AML-193 (cell line): ENCODE results near the gene PIGL.
"Not testable (repeated sequence)": the region's sequence is repeated elsewhere in the genome, so short reads cannot be mapped to it uniquely, and the experiment has no call there.

ENCODE experiments used
- DNase-seq, 2 experiments: peaks; one replicate each; lab custom pipeline; 2025; lab: John Stamatoyannopoulos, UW

PIGL gene

DNA sequence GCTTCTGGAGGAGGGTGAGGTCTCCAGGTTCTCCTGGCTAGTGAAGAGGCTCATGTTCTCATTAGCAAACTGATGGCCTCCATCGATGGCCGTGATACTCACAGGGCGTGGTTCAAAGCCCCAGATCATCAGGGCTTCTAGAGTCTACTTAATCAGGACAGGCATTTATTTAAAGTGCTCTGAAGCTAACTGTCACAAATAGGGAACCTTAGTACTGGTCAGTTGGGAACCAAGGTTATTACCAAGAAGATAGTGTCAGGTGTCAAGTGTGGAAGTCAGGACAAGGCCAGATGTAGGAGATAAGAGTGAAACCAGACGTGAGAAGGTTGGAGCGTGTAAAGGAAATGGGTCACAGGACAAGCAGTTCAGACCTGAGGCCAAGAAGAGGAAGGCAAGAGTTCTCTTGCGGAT, 56.9 kb downstream of the PIGL start:
- no peak for DNase-seq

DNA sequence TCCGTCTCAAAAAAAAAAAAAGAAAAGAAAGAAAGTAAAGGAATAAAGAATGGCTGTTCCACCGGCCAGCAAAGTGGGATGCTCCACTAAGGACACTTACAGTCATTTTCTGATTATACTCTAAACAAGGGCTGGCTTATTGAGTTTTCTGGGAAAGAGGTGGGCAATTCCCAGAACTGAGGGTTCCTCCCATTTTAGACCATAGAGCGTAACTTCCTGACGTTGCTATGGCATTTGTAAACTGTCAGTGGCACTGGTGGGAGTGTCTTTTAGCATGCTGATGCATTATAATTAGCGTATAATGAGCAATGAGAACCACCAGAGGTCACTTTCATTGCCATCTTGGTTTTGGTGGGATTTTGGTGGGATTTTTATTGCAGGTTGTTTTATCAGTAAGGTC, 58.0 kb downstream of the PIGL start:
- no peak for DNase-seq

DNA sequence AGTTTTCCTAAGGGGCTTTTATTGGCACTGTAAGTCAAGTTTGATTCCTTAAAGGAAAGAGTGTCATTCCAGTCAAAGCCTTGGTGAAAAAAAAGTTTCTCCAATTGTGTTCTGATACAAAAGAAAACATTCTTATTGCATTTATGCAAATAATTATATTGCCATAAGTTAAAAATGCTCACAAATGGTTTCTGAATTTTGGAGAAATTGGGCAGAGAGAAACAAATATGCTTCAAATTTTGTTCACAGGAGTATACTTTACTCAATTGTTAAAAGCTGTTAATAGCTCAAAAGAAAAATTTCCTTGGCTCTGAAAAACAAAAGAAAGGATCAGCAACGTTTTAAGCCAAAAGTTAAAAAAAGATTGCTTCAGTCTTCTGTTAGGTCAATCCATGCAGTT, 60.2 kb downstream of the PIGL start:
- no peak for DNase-seq

DNA sequence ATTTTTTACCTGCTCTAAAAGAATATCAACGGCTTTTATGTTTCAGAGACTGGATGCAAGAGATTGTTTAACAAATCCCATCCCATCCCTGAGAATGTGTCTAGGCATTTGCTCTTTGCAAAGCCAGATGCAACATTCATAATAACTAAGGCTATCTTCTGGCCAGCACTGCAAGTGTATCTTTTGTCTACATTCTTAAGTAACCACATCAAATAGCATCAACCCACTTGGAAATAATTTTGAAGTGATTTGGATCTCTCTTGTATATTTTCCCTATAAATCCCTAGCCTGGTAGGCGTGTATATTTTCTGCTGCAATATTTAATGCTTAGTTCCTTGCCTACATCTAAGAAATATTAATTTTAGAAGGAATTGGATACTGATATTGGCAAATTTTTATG, 64.3 kb downstream of the PIGL start:
- no peak for DNase-seq

DNA sequence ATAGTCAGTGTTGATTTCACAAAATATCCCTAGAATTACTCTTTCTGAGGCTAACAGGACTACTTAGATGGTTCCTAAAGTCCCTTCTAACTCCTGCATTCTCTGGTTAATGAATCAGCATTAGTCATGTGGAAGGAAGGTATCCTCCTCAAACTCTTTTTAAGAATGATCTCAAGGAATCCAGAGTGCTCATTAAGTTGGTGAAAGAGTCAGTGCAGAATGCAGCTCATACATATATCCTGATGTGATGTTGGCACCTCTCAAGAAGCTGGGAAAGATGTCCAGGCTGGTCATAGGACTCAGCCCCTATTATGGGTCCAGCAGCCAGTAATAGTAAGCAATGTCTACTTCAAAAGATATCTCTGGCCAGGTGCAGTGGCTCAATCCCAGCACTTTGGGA, 65.5 kb downstream of the PIGL start:
- DNase-seq: no peak

DNA sequence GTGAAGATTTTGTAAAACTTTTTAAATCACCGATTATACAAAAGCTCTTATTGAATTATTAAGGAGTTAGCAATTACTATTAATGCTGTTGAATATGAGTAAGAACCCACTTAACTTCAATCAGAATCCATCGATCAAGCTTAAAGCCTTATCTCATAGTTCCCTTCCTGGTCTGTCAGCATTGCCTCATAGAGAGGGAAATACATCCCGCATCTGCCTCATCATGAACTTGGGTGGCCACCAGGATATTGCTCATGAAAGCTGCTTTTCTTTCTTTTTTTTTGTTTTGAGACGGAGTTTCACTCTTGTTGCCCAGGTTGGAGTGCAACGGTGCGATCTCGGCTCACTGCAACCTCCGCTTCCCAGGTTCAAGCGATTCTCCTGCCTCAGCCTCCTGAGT, 66.7 kb downstream of the PIGL start:
- no peak for DNase-seq

DNA sequence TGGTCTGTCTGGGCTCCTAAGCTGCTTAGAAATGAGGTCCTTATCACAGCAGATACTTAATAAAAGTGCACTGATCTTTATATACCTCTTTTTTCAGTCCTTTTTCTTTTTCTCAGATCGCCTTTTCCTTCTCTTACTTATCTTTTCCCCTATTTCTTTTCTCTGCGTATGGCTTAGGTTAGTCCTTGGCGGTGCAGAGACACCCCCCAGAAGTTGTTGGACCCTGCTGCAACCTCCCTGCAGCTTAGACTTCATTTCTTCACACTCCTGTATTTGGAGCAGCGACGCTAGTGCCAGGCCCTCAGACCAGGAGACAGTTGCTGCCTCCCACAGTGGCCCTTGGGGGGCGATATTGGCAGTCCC, 68.6 kb downstream of the PIGL start:
- DNase-seq: no peak

DNA sequence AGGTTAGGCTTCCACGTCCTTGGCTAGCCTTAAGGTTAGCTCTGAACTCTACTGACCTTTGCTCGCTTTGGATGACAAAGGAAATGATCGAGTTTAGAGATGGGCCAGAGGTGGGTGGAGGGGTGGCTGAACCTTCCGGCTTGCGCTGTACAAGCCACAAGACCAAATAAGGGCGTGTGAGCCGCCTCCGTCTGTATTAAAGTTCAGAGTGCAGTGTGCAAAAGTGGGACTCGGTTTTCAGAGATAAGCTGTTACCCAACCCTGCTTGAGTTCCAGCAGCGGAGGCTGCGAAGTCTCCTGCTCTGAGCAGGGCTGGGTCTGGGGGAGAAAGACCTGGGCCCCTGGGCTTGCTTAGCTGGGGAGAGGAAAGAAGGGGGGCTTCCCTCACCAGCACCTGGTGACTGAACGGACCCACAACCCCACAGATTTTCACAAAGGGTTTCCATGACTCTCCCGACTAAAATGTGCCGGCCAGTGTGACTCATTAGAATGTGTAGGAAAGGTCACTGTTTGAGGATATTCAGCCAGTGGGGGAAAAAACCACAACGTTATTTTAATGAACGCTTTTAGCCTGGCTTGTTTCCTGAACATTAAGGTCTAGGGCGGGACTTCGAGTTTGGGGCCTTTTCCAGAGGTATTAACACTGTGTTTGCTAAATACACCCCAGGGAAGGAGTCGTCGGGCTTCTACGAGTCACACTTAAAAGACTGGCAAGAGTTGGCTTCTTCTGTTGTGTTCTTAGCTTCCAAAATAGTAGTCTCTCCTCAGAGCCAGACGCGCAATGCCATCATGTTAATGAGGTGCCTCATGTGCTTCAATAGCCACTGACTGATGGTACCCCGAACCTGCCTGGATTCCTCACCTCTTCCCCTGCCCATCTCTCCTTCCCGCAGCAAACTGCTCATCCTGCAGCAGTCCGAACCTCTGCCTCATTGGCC, 69.3 kb downstream of the PIGL start:
- peak; percentile 82 to 83 for DNase-seq

DNA sequence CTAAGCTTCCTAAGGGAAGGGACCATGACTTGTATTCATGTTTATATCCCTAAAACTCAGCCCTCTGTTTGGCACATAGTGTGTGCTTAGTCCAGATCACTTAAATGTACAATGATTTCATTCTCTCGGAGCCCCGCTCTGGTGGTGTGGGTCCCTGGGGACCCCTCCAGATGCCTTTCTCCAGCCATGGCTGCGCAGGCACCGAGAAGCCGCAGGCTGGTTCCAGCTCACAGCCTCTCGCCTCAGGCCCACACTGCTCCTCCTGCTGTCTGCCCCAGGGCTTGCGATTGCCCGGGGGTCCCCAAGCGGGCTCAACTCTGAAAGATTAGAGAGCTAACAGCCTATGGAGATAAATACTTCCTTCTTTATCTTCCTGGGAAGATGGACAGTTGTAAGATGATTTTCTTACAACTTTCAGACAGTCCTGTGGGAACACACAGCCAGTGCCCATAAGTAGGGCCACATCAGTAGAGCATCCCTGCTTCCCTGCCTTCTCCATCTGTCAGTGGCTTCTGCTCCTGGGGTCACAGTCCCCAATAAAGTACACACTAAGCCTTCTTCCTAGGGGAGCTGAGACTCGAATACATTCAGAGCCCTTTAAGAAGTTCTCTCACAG, 70.0 kb downstream of the PIGL start:
- DNase-seq: no peak

DNA sequence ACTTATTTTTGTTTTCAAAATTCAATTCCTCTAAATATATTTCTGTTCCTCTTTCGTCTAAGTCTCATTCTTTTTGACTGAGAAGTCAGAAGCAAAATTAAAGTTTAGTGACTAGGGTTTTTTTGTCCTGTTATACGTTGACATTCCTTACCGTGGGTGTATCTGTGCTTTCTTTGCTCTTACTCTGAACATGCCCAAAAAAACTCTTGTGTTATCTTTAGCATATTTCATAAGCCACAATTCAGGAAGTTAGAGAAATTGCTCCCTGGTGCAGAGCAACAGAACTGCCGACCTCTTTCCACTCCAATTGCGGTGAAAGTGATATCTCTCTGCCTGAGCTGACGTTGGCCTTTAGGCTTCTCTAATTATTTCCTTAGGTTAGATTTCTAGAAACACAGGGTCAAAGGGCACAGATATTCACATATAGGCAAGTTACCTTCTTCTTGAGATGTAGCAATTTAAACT, 70.6 kb downstream of the PIGL start:
- DNase-seq: peak; percentile 65 to 70

DNA sequence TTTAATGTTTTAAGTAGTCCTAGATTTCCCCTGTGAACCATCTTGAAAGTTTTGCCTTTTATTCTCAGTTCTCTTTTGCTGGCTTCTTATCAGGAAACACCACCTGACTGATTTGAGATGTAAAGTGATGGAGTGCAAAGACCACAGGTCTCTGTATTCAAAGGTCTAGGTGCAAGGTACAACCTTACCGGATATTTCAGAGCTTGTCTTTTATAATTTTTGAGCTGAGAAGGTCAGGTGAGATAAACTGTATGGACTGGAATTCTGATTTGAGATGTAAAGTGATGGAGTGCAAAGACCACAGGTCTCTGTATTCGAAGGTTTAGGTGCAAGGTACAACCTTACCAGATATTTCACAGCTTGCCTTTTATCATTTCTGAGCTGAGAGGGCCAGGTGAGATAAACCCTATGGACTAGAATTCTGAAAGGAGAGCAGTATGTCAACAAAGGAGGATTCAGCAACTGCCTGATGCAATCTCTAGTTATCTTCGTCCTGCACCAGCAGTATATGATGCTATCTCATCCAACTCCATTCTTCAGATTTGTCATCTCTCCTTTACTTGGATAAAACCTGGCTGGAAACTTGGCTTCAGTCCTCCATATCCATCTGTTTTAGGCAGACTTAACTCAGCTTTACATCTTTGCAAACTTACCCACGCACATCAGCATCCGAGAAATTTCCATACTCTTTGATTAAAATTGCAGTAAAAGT, 72.0 kb downstream of the PIGL start:
- DNase-seq: no peak

DNA sequence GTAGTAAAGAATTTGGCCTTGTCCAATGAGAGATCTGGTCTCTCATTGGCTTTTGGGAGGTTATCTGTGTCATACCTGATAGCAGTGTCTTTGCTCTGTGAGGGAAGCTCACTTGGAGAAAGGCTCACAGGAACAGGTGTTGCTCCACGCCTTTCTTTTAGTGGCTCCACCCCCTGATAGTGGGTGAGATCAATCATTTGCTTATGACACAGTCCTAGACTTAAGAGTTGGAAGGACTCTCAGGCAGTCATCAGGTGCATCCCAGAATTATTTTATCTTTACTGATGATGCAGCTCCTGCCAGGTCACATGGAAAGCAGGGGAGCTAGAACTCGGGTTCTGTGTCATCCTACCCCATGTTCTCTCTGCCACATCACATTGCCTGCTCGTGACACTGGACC, 76.9 kb downstream of the PIGL start:
- DNase-seq: no peak

DNA sequence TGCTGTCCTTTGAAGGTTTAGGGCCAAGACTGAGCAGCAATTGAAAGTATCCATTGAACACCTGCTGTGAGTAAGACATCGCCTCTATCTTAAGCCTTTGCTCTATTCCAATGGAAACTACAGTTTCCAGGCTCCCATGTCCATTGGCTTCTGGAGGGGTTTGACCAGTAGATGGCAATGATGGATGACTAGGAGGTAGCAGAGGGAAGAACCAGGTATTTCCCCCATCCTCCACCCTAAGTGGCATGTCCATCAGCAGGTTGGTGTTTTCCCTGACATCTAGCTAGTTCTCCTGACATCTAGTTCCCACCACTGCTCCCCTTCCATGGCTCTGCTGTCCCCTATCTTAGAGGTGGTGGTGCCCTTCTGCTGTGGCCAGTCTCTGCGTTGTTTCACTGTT, 77.5 kb downstream of the PIGL start:
- DNase-seq: no peak

DNA sequence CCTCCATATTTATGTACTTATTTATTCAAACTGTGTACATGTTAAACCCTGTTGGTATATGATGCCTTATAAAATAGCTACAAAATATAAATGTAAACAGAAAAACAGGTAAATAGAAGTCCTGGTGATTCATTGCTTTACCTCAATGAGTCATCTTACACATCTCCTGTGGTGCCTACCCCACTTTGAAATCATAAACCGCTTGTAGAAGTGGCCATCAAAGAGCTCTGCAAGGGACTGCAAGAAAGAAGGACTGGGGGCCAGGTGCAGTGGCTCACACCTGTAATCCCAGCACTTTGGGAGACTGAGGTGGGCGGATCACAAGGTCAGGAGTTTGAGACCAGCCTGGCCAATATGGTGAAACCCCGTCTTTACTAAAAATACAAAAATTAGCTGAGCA, 79.1 kb downstream of the PIGL start:
- not testable (repeated sequence) for DNase-seq

DNA sequence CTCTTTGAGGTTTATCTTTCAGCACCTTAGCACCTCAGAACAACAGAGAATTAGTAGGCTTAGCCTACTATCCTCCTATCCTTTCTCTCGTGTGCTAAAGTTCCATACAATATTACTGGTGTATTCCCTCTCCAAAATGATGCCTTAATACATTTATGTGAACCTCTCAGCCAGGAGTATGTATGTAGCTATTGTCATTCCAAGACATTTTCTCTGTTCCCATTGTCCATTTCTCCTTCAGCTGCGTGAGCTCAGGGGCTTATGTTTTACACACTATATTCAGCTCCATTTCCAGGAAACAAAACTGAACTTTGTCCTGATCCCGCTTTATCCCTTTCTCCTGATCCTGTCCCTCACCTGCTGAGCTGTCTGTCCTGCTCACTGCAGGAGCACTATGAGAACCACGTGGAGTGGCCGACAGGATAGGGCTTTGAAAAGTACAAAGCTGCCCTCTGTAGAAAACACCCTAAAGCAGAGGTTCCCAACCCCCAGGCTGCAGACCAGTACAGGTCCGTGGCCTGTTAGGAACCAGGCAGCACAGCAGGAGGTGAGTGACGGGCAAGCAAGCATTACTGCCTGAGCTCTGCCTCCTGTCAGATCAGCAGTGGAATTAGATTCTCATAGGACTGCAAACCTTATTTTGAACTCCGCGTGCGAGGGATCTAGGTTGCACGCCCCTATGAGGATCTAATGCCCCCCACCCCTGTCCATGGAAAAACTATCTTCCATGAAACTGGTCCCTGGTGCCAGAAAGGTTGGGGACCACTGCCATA, 80.5 kb downstream of the PIGL start:
- no peak for DNase-seq

DNA sequence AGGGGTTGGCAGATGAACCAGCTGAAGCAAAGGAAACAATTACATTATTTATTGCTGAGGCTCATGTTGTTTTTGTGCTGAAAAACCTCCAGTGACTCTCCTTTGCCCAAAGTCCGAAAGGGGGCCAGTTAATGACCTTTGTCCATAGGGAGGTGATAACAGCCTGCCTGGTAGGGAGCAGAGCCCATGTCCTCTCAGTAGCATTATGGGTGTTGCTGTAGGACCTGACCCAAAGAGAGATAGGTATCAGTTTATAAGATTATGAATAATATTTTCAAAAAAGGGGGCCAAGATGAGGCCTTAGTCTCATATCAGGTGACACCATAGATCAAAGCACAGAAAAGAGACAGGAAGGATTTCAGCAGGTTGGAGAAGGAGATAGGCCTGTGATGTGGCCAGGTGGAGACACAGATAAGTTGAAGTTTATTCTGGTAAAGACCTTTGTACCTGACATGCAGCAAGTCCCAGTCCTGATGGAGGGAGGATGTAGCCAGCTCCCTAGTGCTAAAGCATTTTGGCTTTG, 81.2 kb downstream of the PIGL start:
- no peak for DNase-seq

DNA sequence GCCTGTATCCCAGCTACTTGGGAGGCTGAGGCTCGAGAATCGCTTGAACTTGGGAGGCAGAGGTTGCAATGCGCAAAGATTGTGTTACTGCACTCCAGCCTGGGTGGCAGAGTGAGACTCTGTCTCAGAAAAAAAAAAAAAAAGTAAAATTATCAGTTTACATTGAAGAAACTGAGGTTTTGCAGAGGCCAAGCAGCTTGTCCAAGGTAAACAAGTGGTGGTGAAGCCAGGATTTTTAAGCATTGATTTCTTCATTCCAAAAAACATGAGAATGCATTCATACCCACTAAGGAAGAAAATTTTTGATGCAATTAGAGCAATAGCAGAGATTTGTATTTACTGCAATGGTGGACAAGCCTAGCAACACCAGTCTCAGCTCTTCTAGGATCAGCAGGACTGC, 83.5 kb downstream of the PIGL start:
- no peak for DNase-seq

DNA sequence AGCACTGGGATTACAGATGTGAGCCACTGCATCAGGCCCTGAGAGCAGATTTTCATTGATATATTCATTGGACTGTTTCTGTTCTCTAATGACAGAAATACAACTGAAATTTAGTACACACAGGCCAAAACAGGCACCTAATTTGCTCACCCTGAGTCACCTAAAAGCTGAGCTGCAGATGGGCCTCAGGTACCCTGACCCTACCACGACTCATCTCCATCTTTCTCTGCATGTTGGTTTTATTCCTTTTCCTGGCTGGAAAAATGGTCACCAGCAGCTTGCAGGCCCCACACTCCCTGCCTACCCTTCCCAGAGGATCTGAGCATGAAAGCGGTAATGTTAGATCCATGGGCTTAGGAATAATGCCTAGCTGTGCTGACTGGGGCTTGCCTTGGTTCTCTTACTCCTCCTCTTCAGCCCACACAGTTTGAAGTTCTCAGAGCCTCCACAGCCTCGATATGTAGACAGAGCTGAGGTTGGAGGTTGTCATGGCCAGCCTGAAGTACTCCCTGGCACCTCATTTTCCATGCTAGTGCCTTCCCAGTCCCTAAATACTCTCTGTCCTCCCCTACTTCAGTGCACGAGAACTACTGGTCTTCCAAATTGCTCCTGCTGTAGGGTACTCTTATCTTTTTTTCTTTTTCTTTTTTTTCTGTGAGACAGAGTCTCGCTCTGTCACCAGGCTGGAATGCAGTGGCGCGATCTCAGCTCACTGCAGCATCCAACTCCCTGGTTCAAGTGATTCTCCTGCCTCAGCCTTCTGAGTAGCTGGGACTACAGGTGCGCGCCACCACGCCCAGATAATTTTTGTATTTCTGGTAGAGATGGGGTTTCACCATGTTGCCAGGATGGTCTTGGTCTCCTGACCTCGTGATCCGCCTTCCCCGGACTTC, 85.2 kb downstream of the PIGL start:
- DNase-seq: no peak

DNA sequence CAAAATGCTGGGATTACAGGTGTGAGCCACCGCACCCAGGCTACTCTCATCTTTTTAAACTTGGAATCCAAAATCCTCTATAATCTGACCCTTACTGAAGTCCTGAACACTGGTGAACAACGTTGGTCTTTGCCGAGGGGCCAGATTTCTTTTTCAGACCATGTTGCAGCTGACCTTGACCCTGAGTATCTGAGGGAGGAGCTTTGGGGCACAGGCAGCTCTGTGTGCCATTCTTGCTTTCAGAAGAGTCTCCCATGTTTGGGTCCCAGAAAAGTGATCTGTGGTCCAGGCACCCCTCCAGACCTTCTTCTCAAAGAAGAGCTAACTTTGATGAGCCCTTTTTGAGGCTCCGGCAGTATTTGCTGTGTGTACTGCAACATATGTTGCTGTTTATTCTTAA, 85.8 kb downstream of the PIGL start:
- no peak for DNase-seq

DNA sequence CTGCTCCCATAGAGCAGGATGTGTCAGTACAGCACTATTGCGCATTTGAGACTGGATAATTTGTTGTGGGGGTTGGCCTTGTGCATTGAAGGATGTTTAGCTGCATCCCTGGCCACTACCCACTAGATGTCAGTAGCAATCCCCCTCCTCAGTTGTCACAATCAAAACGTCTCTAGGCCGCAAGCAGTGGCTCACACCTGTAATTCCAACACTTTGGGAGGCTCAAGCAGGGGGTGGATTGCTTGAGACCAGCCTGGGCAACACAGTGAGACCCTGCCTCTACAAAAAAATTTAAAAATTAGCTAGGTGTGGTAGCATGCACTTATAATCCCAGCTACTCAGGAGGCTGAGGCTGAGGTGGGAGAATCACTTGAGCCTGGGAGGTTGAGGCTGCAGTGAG, 87.8 kb downstream of the PIGL start:
- peak in 1 of 2 experiments; percentile 2 for DNase-seq

DNA sequence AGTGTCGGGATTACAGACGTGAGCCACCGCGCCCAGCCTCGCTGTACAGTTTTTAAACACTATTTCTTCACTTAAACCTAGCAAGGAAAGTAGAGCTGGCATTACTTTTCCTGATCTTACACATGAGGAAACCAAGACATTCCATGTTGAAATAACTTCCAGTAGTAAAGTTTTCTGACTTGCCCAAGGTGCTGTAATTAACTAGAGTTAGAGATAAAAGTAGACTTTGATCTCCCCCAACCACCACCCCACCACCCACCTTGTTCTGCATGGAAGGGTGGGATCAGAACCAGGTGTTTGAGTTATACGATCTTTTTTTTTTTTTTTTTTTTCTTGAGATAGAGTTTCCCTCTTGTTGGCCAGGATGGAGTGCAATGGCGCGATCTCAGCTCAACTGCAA, 89.2 kb downstream of the PIGL start:
- no peak for DNase-seq
